GM04503 (cell line): ENCODE results near the gene CYP21A2.
"Not testable (repeated sequence)": the region's sequence is repeated elsewhere in the genome, so short reads cannot be mapped to it uniquely, and the experiment has no call there.

Experiments used
- DNase-seq: peaks from one replicate; pipeline ENCODE4 v3.0.0-alpha.2; 2012; ENCODE audit warnings: low read depth

Gene CYP21A2

DNA sequence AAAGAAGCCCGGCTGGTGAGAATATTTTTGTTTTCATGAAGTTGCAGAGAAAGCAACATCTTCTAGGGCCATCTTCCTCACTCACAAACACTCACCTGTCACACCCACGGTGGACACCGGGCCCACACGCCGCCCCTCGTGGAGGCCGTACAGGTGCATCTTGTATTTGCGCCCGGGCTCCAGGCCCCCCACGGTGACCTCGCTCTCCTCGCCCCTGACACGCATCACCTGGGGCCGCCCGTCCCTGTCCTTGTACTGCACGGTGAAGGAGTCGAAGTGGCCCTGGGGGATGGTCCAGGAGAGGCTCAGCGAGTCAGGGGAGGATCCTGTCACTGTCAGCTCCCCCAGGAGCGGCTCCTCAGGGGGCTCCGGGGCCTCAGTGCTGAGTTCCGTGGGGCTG lies 17.5 kb downstream of the CYP21A2 start:
- not testable (repeated sequence) for DNase-seq

DNA sequence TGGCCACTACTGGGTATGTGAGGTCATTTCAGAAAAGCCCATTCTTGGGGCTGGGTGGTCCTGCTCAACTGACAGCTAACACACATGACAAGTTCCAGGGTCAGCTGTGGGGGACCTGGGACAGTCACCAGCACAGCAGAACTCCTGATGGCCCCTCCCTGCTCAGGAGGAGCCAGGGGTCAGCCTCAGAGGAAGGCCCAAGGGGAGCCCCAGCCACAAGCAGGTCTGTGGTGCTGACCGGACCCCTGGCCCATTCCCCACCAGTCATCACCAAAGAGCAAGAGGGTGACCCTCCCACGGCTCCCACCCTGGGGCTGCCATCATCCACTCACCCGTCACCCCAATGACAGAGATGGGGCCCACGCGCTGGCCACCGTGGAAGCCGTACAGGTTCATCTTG lies 18.0 kb downstream of the CYP21A2 start:
- DNase-seq, result no peak

DNA sequence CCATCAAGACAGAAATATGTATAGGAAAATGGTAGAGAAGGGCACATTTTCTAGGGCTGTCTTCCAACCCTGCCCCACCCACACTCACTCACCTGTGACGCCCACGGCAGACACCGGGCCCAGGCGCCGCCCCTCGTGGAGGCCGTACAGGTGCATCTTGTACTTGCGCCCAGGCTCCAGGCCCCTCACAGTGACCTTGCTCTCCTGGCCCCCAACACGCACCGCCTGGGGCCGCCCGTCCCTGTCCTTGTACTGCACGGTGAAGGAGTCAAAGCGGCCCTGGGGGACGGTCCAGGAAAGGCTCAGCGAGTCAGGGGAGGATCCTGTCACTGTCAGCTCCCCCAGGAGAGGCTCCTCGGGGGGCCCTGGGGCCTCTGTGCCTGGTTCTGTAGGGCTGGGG lies 19.8 kb downstream of the CYP21A2 start:
- DNase-seq, result no peak

DNA sequence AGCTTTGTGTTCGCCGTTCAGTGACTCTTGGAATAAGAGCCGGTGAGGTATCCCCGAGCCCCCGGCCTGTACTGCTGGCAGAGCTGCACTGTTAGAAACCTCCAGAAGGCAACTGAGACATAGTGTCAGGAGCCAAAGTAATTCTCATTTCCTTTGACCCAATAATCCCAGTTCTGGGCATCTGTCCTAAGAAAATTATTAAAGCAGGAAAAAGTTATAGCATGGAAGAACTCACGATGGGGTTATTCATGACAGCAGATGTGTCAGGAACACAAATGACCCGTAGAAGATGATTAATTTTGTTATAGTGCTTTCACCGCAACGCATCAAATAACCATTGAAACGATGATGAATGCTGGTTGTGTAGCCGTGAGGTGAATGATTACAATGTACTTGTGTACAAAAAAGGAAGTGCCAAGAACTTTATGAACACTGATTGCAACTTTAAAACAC lies 20.3 kb downstream of the CYP21A2 start:
- no peak for DNase-seq

DNA sequence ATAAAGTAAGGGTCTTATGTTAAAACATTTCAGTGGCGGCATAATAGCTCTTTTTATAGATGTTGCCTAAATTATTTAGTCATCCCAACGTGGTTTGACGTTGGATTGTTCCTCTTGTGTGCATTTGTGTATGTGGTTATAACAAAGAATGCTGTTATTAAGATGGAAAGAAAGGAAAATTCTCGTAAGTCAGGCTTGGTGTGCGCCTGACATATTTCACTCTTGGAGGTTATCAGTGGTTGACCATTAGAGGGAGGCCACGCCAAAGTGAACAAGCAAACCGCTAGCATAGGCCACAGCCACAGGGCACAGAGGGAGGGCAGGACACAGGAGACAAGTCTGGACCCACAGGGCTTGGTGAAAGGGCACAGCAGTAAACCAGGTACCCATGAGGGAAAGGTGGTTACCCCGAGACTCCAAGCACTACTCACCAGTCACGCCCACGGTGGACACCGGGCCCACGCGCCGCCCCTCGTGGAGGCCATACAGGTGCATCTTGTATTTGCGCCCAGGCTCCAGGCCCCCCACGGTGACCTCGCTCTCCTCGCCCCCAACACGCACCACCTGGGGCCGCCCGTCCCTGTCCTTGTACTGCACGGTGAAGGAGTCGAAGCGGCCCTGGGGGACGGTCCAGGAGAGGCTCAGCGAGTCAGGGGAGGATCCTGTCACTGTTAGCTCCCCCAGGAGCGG lies 22.9 kb downstream of the CYP21A2 start:
- no peak for DNase-seq

DNA sequence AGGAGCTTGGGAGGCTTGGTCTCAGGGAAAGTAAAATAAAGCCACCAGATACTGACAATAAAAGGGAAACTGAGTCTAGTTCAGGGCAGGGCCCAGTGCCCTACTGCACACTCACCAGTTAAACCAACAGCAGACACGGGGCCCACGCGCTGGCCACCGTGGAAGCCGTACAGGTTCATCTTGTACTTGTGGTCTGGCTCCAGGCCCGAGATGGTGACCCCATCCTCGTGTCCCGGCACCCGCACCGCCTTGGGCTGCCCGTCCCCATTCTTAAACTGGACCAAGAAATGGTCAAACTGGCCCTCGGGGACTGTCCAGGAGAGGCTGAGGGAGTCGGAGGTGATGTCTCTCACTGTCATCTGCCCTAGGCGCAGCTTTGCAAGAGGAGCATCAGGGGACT lies 26.5 kb downstream of the CYP21A2 start:
- no peak for DNase-seq

DNA sequence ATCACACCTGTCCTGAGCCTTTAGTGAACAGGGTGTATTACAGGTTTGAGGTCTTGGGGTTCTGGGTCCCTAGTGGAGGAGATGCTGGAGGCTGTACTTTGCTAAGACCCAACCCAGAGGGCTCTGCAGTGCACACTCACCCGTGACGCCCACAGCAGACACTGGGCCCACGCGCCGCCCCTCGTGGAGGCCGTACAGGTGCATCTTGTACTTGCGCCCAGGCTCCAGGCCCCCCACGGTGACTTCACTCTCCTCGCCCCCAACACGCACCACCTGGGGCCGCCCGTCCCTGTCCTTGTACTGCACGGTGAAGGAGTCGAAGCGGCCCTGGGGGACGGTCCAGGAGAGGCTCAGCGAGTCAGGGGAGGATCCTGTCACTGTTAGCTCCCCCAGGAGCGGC lies 29.3 kb downstream of the CYP21A2 start:
- not testable (repeated sequence) for DNase-seq

DNA sequence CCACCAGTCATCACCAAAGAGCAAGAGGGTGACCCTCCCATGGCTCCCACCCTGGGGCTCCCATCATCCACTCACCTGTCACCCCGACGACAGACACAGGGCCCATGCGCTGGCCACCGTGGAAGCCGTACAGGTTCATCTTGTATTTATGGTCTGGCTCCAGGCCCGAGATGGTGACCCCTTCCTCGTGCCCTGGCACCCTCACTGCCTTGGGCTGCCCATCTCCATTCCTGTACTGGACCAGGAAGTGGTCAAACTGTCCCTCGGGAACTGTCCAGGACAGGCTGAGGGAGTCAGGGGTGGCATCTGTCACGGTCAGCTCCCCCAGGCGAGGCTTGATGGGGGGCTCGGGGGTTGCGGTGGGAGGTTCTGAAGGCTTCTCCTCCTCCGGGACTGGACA lies 30.1 kb downstream of the CYP21A2 start:
- not testable (repeated sequence) for DNase-seq

DNA sequence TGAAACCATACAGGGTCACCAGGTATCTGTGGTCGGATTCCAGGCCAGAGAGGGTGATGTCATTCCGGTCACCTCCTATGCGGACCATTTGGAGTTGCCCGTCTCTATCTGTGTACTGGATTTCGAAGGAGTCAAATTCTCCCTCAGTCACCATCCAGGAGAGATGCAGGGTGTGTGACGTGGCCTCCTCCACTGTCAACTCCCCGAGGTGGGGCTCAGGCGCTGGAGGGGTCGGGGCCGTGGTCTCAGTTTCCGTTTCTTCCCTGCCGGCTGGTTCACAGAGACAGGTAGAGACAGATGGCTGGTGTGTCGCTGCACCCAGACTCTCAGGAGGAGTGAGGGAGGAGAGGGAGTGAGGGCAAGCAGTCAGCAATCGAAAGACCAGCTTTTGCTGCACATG lies 30.7 kb downstream of the CYP21A2 start:
- DNase-seq, result no peak

DNA sequence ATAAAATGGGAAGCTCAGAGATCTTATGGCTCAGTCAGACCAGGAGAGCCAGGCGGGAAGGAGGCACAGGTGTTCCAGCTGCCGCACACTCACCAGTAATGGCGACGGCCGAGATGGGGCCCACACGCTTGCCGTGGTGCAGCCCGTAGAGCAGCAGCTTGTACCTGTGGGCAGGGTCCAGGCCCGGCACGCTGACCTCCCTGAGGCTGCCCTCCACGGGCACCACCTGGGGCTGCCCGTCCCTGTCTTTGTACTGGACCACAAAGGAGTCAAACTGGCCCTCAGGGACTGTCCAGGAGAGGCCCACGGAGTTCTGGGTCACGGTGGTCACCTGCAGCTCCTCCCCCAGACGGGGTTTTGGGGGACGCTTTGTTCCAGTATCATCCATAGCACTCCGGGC lies 31.2 kb downstream of the CYP21A2 start:
- no peak for DNase-seq

DNA sequence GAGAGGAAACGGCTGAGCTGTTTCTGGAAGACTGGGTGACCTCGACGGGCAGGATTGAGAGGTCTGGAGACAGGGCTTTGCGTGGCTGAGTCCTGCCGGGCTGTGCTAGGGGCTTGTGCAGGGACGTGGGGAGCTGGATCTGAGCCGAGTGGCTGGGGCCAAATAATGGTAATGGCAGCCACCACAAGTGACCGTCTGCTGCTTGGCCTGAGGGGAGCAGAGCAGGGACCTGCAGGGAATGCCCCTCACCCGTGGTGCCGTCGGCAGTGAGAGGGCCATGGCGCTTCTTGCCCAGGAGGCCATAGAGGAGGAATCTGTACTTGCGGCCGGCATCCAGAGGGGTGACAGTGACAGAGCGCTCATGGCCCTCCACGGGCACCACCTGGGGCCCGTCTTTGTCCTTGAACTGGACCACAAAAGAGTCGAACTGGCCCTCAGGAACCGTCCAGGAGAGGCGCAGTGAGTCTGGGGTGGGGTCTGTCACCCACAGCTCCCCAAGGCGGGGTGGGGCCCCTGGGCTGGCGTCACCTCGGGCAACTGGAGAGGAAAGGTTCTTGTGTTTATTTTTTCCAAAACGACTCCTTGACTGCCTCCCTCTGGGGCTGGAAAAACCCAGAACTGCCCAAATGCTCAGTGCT lies 31.8 kb downstream of the CYP21A2 start:
- no peak for DNase-seq

DNA sequence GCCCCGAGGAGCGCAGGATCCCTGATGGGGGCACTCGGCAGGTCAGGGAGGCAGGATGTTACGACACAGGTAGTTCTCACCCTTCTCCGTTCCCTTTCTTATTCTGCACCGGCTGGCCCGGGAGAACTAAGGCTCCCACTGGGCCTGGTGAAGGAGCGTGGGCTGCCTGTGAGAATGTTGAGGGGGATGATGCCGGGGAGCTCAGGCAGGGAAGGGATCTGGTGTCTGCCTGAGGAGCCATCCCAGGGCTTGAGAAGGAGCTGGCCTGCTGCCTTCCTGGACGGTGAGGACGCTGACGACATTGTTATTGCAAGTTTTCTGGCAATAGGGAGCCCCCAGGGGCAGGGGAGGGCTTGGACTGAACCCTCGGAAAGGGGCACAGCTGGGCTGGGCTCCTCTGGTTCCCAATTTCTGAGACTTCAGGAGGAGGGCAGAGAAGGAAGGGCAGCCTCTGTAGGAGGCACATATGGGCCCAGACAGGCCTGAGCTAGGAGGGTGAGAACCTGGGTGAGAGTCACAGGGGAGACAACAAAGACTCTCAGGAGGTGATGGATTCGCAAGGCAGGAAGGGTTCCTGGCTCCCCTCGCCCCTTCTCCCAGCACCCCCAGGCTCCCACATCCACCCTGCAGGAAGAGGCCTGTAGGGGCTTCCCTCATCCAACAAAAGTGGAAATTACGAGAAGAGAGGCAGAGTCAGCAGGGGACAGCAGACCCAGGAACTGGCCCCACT lies 32.8 kb downstream of the CYP21A2 start:
- no peak for DNase-seq

DNA sequence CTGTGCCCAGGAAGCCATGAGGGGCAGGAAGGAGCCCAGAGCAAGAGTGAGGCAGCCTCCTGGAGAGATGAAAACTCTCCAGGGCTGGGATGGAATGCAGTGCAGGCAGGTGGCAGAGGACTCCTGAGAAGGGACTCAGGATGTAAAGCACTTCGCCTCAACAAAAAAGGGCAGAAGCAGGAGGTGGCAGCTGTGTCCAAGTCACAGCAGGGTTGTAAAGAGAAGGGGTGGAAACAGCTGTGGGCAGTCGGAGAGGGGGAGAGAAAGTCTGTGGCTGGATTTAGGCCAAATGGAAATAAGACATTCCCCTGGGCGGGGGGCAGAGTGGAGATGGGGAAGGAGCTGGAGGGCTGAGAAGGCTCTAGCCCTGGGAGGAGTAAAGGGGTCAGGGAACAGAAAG lies 34.9 kb downstream of the CYP21A2 start:
- no peak for DNase-seq

DNA sequence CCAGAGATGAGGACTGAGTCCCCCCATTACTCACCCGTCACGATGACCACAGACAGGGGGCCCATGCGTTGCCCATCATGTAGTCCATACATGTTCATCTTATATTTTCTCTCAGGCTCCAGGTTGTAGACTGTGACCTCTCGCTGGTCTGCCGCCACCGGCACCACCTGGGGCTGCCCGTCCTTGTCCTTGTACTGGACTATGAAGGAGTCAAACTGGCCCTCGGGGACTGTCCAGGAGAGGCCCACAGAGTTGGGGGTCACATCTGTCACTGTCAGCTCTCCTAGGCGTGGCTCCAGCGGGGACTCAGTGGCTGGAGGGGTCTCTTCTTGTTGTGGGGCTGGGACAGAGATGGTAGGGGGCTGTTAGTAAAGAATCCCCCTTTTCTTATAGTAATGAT lies 35.4 kb downstream of the CYP21A2 start:
- DNase-seq, result no peak

DNA sequence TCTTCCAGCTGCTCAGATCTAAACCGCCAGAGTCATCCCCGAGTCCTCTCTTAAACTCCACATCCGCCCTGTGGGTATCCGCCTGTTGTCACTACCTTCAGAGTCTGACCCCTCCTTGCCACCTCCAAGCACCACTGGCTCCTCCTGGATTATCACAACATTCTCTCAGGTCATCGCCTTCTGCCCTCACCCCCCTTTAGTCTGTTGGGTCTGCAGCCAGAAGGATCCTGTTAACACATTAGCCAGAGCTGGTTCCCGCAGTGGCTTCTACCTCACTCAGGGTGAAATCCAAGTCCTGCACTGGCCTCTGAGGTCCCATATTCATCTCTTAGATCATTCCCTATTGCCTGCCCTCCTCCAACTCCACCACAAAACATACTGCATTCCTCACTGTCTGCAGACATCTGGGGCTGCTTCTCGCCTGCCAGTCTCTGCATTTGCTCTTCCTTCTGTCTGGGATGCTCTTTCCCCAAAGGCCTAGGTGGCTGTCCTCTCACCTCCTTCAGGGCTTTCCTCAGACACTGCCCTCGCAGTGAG lies 36.8 kb downstream of the CYP21A2 start:
- peak; percentile 48 for DNase-seq

DNA sequence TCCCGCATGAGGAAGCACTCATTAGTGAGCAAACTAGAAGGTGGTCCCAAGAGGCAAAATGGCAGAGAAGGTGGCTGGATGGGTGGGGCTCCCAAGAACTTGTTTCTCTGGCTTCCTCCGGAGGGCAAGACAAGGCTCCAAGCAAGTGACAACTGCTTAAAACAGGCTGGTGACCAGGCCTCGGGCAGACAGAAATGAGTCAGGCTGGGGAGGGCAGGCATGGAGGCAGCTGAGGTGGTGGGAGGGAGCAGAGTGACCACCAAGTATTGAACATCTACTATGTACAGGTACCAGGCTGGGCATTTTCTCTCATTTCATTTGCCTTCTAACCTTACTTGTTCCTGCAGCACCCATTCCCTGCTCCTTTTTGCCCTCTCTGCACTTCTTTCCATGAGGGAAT lies 37.6 kb downstream of the CYP21A2 start:
- DNase-seq, result no peak

DNA sequence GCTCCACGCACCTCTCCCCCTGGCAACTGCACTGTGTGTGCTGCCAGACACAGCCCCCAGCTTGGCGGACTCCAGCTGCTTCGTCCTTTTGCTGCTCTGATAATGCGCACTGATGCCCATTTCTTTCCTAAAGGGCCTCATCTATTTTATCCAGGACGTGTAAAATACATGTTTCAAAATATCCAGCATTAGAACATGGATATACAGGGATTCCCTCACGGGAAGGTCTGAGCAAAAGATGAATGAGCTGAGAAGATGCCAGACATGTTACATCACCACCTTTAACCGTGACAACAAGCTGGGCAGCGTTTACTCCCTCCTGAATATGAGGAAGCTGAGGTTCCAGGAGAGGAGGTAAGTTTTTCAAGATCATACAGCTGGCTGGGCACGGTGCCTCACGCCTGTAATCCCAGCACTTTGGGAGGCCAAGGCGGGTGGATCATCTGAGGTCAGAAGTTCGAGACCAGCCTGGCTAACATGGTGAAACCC lies 38.1 kb downstream of the CYP21A2 start:
- DNase-seq, result peak; percentile 70

DNA sequence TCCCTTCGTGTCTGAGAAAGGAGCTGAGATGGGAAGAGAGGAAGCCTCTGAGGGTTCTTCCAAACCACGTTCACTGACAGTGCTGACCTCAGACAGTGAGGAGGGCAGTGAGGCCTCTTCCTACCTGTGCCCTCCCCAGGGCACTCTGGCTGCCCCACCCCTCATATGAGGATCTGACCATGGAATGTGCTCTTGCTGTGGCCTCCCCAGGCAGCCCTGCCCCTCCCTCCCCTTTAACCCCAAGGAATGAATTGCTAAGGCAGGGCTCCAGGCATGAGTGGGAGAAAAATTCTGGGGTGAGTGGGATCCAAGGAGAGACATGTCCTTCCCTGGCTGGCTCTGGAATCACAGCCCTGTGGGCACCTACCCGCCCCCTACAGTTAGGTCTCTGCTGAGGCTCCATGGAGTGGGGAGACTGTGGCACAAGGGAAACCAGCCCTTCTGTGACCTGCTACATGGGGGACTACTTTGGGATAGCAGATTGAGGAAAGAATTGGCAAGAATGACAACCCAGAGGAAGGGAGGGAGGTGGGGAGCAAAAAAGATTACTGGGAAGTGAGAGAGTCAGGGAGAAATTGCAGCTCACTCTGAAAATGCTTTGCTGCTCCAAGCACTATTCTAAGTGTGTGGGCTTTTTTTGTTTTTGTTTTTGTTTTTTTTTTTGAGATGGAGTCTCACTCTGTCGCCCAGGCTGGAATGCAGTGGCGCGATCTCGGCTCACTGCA lies 41.5 kb downstream of the CYP21A2 start:
- DNase-seq, result no peak

DNA sequence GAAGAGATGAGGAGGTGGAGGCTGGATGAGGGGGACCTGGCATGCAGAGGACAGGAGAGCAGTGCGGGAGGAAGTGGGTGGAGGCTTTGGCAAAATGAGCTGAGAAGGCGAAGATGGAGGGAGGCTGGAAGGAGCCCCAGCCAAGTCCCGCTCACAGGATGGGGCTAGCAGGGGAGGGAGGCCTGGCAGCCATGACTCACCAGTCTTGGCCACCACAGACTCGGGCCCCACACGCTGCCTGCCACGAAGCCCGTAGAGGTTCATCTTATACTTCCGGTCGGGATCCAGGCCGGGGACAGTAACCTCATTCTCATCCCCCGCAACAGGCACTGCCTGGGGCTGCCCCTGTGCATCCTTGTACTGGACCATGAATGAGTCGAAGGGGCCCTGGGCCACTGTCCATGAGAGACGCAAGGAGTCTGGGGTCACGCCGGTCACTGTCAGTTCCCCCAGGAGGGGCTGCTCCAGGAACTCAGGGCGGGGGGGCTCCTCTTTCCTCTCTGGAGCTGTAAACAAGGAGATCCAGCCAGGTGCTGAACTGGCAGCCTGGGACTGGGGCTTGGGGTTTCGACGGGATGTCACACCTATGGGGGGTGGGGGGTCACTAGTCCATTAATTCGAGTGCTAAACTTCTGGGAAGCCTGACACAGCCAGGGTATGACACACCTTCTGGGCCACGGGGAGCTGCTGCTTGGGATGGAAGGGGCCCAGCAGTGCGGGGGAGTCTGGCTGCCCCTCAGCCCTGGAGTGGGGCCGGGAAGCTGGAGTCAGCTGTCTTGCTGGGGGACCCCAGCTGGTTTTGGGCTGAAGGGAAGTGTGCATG lies 43.2 kb downstream of the CYP21A2 start:
- peak; percentile 59 for DNase-seq

DNA sequence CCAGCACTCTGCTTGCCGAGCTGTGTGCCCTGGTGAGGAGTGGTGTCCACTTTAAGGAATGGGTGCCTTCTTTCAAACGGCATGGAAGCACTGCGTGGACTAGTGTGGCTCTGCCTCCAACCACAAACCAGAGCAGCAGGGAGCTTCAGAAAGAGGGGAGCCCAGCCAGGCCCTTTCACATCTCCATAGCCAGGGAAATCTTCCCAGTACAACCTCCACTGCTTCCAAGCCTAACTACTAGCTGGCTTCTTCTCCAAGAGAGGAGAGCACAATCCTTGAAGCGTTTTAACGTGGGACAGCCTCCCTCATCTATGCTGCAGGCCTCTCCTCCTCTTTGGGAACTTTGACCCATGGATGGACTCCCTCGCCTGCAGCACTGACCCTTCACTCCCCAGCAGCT lies 44.3 kb downstream of the CYP21A2 start:
- no peak for DNase-seq

DNA sequence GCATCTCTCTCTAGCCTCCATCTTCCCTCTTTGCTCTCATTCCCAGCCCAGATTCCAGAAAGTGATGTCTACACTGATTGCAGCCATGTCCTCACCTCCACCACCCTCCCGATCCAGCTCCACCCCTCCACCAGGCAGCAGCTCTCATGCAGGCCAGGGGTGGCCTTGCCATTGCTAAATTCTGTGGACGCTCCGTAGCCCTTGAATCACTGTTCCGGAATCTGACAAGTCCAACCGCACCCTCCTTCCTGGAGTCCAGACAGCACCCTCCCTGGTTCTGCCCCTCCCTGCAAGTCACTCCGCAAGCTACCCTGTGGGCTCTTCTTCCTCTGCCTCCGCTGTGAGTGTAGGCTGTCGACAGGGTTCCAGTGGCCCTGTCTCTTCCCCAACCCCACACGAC lies 44.7 kb downstream of the CYP21A2 start:
- peak; percentile 92 for DNase-seq
